SU-DHL-6 (cell line): ENCODE measurements around the gene ADAMTS15.

Experiments
- H2AFZ ChIP-seq: fragments of 200-600 bp; sonication (generic); 2 replicates; pipeline ENCODE4 v1.6.1; 2014; ENCODE audit warnings: low read depth, mild to moderate bottlenecking, moderate library complexity, mixed read lengths, antibody characterized with exemption, low read length; ENCODE audit not compliant: severe bottlenecking
- H3F3A ChIP-seq: fragments of 200-600 bp; shearing (Covaris generic); 2 replicates; pipeline ENCODE4 v1.6.0; 2016; ENCODE audit warnings: antibody characterized with exemption, mild to moderate bottlenecking; ENCODE audit not compliant: insufficient read depth
- H3K27ac ChIP-seq: fragments of 200-600 bp; sonication (generic); 2 replicates; pipeline ENCODE4 v1.5.1; 2016; ENCODE audit warnings: low read depth, mild to moderate bottlenecking, low read length, moderate library complexity, mixed read lengths
- H3K27me3 ChIP-seq: fragments of 200-600 bp; sonication (generic), shearing (Covaris generic); 2 replicates; pipeline ENCODE4 v1.6.0; 2014; ENCODE audit warnings: mild to moderate bottlenecking, low read length
- H3K36me3 ChIP-seq: fragments of 200-600 bp; sonication (generic); 2 replicates; pipeline ENCODE4 v1.6.1; 2014; ENCODE audit warnings: mild to moderate bottlenecking, low read length, mixed read lengths
- H3K4me2 ChIP-seq: fragments of 300-600, 200-600 bp; shearing (Covaris generic), sonication (generic); 2 replicates; pipeline ENCODE4 v1.6.0; 2014; ENCODE audit warnings: low read length, low read depth, mild to moderate bottlenecking; ENCODE audit not compliant: poor library complexity, severe bottlenecking
- H3K4me3 ChIP-seq: fragments of 200-600 bp; sonication (generic); 2 replicates; pipeline ENCODE4 v1.5.1; 2014; ENCODE audit warnings: antibody characterized with exemption, low read length, mild to moderate bottlenecking, mixed read lengths; ENCODE audit not compliant: insufficient read depth, poor library complexity, severe bottlenecking
- H3K79me2 ChIP-seq: fragments of 200-600 bp; sonication (generic); 2 replicates; pipeline ENCODE4 v1.6.1; 2014; ENCODE audit warnings: mild to moderate bottlenecking, low read length, moderate library complexity; ENCODE audit not compliant: insufficient read depth
- H3K9ac ChIP-seq: fragments of 200-600 bp; sonication (generic); 2 replicates; pipeline ENCODE4 v1.7.0; 2014; ENCODE audit warnings: mild to moderate bottlenecking, low read length
- H3K9me2 ChIP-seq: fragments of 200-600 bp; sonication (generic); replicated peaks from 2 replicates; pipeline ENCODE4 v1.6.1; 2014; ENCODE audit warnings: low read length; ENCODE audit not compliant: insufficient read depth
- H3K9me3 ChIP-seq: fragments of 200-600 bp; sonication (generic); 2 replicates; pipeline ENCODE4 v1.6.1; 2014; ENCODE audit warnings: low read length, mixed read lengths; ENCODE audit not compliant: insufficient read depth
- H4K20me1 ChIP-seq: fragments of 200-600 bp; sonication (generic); 2 replicates; pipeline ENCODE4 v1.6.1; 2014; ENCODE audit warnings: low read depth, mild to moderate bottlenecking, antibody characterized with exemption, low read length, moderate library complexity, mixed read lengths
- EZH2phosphoT487 ChIP-seq: fragments of 200-600 bp; sonication (generic), shearing (Covaris generic); conservative IDR thresholded peaks from 2 replicates; pipeline ENCODE4 v1.6.1; 2018; ENCODE audit warnings: mild to moderate bottlenecking, antibody characterized with exemption, low read length, moderate library complexity, mixed read lengths
- TF ChIP-seq, protein P1 (sequence below): fragments of 200-600 bp; sonication (generic); IDR thresholded peaks from one replicate; pipeline ENCODE4 v1.5.1; 2017; ENCODE audit warnings: antibody characterized with exemption, mild to moderate bottlenecking, low read length, moderate library complexity; ENCODE audit not compliant: insufficient read depth, poor library complexity, severe bottlenecking

Gene ADAMTS15, protein sequence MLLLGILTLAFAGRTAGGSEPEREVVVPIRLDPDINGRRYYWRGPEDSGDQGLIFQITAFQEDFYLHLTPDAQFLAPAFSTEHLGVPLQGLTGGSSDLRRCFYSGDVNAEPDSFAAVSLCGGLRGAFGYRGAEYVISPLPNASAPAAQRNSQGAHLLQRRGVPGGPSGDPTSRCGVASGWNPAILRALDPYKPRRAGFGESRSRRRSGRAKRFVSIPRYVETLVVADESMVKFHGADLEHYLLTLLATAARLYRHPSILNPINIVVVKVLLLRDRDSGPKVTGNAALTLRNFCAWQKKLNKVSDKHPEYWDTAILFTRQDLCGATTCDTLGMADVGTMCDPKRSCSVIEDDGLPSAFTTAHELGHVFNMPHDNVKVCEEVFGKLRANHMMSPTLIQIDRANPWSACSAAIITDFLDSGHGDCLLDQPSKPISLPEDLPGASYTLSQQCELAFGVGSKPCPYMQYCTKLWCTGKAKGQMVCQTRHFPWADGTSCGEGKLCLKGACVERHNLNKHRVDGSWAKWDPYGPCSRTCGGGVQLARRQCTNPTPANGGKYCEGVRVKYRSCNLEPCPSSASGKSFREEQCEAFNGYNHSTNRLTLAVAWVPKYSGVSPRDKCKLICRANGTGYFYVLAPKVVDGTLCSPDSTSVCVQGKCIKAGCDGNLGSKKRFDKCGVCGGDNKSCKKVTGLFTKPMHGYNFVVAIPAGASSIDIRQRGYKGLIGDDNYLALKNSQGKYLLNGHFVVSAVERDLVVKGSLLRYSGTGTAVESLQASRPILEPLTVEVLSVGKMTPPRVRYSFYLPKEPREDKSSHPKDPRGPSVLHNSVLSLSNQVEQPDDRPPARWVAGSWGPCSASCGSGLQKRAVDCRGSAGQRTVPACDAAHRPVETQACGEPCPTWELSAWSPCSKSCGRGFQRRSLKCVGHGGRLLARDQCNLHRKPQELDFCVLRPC

GRCh38 chr11:130448416-130449309 is at the start of gene ADAMTS15:
ADAMTS15 (plus strand) TSS chr11:130448645; CDS start chr11:130448974, 329 bp downstream.
- H3K4me2 ChIP-seq: no peak within 1 kb of the TSS
- H2AFZ ChIP-seq: no peak within 1 kb of the TSS
- H3K9me3 ChIP-seq: no peaks in the 10 kb centered on the region
- no peaks in the 10 kb centered on the region for H4K20me1 ChIP-seq
- no peak within 1 kb of the TSS for H3K4me3 ChIP-seq
- H3K79me2 ChIP-seq: no peaks in the 10 kb centered on the region
- no peaks in the 10 kb centered on the region for H3K27me3 ChIP-seq
- no peaks in the 10 kb centered on the region for H3F3A ChIP-seq
- H3K27ac ChIP-seq: no peak within 1 kb of the TSS
- H3K36me3 ChIP-seq: no peaks in the 10 kb centered on the region
- TF ChIP-seq EZH2phosphoT487: no peak
- TF ChIP-seq, protein P1, sequence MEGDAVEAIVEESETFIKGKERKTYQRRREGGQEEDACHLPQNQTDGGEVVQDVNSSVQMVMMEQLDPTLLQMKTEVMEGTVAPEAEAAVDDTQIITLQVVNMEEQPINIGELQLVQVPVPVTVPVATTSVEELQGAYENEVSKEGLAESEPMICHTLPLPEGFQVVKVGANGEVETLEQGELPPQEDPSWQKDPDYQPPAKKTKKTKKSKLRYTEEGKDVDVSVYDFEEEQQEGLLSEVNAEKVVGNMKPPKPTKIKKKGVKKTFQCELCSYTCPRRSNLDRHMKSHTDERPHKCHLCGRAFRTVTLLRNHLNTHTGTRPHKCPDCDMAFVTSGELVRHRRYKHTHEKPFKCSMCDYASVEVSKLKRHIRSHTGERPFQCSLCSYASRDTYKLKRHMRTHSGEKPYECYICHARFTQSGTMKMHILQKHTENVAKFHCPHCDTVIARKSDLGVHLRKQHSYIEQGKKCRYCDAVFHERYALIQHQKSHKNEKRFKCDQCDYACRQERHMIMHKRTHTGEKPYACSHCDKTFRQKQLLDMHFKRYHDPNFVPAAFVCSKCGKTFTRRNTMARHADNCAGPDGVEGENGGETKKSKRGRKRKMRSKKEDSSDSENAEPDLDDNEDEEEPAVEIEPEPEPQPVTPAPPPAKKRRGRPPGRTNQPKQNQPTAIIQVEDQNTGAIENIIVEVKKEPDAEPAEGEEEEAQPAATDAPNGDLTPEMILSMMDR: no peak
- H3K9ac ChIP-seq: no peak within 1 kb of the TSS
- no peaks in the 10 kb centered on the region for H3K9me2 ChIP-seq

DNA sequence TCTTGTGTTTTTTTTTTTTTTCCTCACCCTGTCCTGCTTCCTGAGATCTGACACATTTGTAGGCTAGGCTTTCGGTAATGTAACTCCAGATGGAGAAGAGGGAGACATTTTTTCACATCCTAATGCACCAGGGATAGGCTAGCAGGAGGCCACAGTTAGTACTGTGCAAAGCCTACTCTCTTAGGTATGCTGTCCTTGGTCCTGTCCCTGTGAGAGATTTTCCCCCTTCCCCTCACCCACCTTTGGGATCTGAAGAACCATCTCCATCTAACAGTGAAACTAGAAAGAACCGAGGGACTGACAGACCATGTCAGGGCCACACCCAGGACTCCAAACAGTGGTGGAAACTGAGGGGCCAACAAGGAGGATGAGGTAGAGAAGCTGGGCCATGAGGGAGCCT is 49.2 kb upstream of the ADAMTS15 start:
- Histone ChIP-seq H3K27ac (no peak overlapping the region), H3K9me3 (no peaks in the 10 kb centered on the region), H3K79me2 (no peaks in the 10 kb centered on the region), H3K4me2 (no peak overlapping the region), H3K9me2 (no peaks in the 10 kb centered on the region), H3K9ac (no peak overlapping the region), H3K4me3 (no peak overlapping the region), H3K27me3 (no peaks in the 10 kb centered on the region), H4K20me1 (no peaks in the 10 kb centered on the region), H3F3A (no peaks in the 10 kb centered on the region), H3K36me3 (no peaks in the 10 kb centered on the region), H2AFZ (no peak overlapping the region)
- TF ChIP-seq, protein P1: no peak
- no peak for TF ChIP-seq EZH2phosphoT487

GRCh38 chr11:130400781-130401483 is 47.5 kb upstream of the ADAMTS15 start:
- no peaks in the 10 kb centered on the region for H3K9me3 ChIP-seq
- no peaks in the 10 kb centered on the region for H3F3A ChIP-seq
- no peak overlapping the region for H2AFZ ChIP-seq
- H3K36me3 ChIP-seq: no peaks in the 10 kb centered on the region
- no peak for TF ChIP-seq EZH2phosphoT487
- TF ChIP-seq, protein P1: no peak
- no peak overlapping the region for H3K4me2 ChIP-seq
- H3K9ac ChIP-seq: no peak overlapping the region
- no peaks in the 10 kb centered on the region for H3K79me2 ChIP-seq
- H3K27ac ChIP-seq: no peak overlapping the region
- no peak overlapping the region for H3K4me3 ChIP-seq
- no peaks in the 10 kb centered on the region for H3K27me3 ChIP-seq
- no peaks in the 10 kb centered on the region for H3K9me2 ChIP-seq
- no peaks in the 10 kb centered on the region for H4K20me1 ChIP-seq
